HTR-8/SVneo (cell line): ENCODE measurements around the gene ANP32A.
"Not testable (repeated sequence)": the region's sequence is repeated elsewhere in the genome, so short reads cannot be mapped to it uniquely, and the experiment has no call there.

ENCODE experiments used
- DNase-seq: peaks from one replicate; pipeline ENCODE4 v3.0.0; 2011; ENCODE audit warnings: low spot score, mixed read lengths; ENCODE audit not compliant: insufficient read length
- FAIRE-seq: peaks from 2 replicates; lab custom pipeline; 2011; peaks lifted over from hg19 to GRCh38; lab: Jason Lieb, UNC

The ANP32A gene

DNA sequence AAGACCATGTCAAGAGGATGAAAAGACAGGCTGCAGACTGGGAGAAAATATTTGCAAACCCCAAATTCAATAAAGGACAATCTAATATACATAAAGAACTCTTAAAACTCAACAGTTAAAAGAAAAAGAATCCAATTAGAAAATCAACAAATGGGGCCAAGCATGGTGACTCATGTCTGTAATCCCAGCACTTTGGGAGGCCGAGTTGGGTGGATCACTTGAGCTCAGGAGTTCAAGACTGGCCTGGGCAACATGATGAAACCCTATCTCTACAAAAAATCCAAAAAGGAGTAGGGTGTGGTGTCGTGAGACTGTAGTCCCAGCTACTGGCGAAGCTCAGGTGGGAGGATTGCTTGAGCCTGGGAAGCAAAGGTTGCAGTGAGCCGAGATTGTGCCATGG, 57.6 kb downstream of the ANP32A start:
- FAIRE-seq, result no peak
- DNase-seq, result no peak

- FAIRE-seq, DNase-seq: not testable (repeated sequence)
Observed at GRCh38 chr15:68759982-68760579, 60.6 kb downstream of the ANP32A start.

- FAIRE-seq, result no peak
- no peak for DNase-seq
Observed at GRCh38 chr15:68755731-68756130, 65.0 kb downstream of the ANP32A start.

GRCh38 chr15:68751622-68752021, 69.1 kb downstream of the ANP32A start:
- no peak for FAIRE-seq
- no peak for DNase-seq

- DNase-seq, result no peak
- FAIRE-seq, result no peak
Observed at GRCh38 chr15:68749793-68750192, 70.9 kb downstream of the ANP32A start.

GRCh38 chr15:68749365-68749764, 71.3 kb downstream of the ANP32A start:
- no peak for DNase-seq
- peak; percentile 52 for FAIRE-seq

GRCh38 chr15:68743256-68743655, 77.4 kb downstream of the ANP32A start:
- FAIRE-seq (peak; percentile 4), DNase-seq (no peak)

GRCh38 chr15:68739390-68740080, 81.2 kb downstream of the ANP32A start:
- no peak for FAIRE-seq
- no peak for DNase-seq

GRCh38 chr15:68735610-68736009, 85.1 kb downstream of the ANP32A start:
- FAIRE-seq, result no peak
- DNase-seq, result no peak

DNA sequence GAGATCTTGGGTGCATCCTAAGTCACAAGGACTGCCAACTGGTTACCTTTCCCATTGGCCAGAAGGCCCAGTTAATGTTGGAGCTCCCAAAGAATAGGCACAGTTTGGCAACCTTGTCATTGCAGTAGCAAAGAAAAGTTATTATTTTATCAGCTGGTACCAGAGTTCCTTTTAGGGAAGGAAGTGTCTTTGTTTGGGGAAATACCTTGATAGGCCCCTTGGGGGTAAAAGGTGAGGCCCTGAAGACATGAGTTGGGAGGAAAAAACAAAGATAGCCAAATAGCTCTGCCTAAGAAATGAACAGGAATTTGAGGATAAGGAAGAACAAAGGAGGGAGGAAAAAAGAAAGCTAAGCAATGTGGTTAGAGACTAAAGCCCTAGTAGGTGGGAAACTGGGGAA, 85.8 kb downstream of the ANP32A start:
- no peak for FAIRE-seq
- DNase-seq, result no peak

DNA sequence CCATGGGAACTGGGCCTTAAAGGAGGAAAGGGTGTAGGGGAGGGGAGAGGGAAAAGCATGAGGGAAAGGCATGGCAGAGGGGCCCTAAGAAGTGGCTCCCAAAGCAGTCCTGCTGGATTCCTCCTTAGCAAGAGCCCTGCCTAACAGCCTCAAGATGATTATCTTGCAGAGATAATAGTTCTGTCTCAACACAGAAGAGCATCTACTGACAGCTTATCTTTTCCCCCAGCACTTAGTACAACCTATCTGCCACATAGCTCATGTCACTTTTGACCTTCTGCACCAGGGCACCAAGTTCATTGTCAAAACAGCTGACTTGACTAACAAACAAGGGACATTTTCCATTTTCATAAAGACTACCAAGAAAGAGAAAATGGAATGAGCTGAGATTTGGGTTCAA, 86.3 kb downstream of the ANP32A start:
- FAIRE-seq, result no peak
- no peak for DNase-seq

- no peak for DNase-seq
- no peak for FAIRE-seq
Observed at GRCh38 chr15:68733666-68734065, 87.0 kb downstream of the ANP32A start.

DNA sequence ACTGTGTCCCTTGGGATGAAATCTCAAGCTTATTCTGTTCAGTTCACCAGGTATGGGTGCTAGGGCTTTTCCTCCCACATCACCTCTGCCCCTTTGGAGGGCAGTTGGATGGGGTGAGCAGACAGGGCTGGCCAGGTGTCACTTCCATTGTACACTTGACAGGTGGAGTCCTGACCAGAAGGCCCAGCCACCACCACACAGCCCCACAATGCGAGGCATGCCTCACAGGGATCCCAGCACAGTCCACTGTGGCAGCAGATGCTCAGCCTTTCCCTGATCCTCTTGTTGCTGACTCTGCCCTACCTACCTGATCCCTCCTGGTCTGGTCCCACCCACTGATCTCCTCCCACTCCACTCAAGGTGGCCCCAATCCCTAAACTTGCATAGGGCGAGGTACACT, 88.2 kb downstream of the ANP32A start:
- DNase-seq, result no peak
- FAIRE-seq, result peak; percentile 23

DNA sequence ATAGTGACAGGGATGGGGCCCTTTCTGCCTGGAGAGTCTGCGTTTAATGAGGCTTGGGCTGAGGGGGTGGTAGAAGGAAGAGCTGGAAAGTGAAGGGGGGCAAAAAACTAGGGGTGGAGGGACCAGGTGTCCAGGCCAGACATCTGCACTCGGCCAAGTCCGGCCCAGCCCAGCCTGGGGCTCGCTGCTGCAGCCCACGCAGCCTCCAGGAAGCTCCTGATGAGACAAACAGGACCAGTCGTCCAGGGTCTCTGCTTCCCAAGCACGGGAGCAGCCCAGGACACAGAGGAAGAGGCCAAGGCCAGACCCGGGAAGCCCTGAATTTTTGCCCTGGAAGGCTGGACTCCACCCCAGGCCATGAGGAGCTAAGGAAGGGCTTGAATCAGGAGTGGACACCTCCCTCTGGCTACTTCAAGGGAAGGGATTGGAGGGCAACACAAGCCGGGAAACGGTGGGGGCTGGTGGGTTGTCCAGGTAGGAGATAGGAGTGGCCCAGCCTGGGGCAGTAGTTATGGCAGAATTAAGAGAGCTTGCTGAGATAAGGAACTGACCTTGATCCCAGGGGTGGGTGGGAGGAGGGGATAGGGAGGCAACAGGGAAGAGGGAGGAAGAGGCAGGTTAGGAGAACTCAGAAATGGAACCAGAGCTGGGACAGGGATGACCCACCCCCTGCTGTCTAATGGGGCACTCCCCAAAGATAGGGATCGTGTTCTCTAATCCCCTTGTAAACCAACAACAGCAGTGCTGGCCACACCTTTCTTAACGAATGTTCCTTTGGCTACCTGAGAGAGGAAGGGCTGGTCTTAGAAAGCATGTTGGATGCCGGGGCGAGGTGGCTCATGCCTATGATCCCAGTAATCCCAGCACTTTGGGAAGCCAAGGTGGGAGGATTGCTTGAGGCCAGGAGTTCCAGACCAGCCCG, 89.5 kb downstream of the ANP32A start:
- DNase-seq (no peak), FAIRE-seq (no peak)

DNA sequence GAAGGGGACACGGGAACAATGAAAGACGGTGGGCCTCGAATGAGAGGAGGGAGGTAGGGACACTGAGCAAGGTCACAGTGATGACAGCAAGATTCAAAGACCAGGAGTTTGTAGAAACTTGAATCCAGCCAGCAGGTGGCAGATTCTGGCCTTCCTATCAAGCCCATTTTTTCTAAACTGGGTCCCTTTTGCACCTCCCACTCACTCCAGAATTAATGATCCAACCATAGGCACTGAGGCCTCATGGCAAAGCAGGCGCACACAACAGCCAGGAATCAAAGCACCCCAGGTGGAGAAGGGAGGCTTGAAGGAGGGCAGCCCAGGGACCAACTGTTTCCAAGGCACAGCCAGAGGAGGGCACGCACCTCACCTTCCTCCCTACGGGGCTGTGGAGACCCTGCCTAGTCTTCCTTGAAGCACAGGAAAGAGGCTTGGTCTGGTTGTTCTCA, 90.2 kb downstream of the ANP32A start:
- DNase-seq, result peak; percentile 55
- FAIRE-seq, result peak; percentile 36

DNA sequence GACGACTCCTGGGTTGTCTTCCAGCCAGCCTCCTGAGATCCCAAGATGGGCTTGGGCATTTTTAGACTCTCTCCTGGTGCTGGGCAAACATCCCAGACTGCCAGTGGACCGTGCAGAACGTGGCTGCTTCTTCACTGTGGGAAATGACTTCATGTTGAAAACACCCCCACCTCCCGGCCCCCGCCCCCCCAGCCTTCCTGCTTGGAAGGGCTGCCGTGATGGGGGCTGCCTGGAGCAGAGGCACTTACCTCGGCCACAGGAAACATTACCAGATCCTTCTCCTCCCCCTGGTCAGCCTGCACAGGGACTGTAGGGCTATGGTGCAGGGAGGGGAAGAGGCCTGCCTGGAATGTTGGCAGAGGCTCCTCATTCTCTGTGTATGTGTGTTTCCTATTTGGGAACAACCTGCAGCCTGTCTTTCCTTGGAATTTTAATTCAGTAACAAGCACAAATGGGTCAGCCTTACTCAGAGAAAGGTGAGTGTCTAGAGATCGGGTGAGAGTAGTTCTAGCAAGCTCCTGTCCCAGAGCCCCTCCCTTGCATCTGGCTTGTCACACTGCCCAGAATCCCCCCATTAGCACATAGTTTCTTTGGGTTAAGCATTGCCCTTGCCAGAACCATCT, 90.8 kb downstream of the ANP32A start:
- DNase-seq (no peak), FAIRE-seq (peak; percentile 13)
